ENCODE measurements around the gene LENG8. TPM values are rescaled to one million over a fixed set of nuclear protein-coding genes. Genes with fewer than 3 reads are reported as not detected.
A peak's percentile ranks its signal among the peaks of the same experiment; 100 is the strongest.

The LENG8 gene
- total RNA-seq, 1 experiment from 2014 or later: 267 TPM

DNA sequence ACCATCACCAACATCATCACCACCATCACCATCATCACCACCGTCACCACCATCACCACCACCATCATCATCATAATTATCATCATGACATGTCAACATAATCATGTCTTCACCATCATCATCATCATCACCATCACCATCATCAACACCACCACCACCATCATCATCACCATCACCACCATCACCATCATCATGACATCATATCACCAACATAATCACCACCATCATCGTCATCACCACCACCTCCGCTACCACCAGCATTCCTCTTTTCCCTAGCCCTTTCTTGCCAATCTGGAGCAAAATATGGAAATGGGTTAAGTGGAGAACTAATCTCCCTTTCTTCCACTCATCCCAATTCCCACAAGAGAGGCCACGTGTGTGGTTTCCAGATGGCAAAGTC lies 34.8 kb upstream of the LENG8 start:
- no peak overlapping the region for H3K4me3 Mint-ChIP-seq (ENCODE audit: low read depth, unreplicated experiment)
- no peaks in the 10 kb centered on the region for H3K36me3 Mint-ChIP-seq (ENCODE audit: insufficient read depth, unreplicated experiment)
- peaks cover 12% of the 10 kb centered on the region for H3K9me3 Mint-ChIP-seq (ENCODE audit: low read depth, unreplicated experiment)
- CTCF ChIA-PET: no interaction called here
- DNase-seq: no peak
- intact Hi-C loops (cut with micrococcal nuclease; ENCODE audit: unreplicated experiment): no loop called here
- TF ChIP-seq, protein P1, sequence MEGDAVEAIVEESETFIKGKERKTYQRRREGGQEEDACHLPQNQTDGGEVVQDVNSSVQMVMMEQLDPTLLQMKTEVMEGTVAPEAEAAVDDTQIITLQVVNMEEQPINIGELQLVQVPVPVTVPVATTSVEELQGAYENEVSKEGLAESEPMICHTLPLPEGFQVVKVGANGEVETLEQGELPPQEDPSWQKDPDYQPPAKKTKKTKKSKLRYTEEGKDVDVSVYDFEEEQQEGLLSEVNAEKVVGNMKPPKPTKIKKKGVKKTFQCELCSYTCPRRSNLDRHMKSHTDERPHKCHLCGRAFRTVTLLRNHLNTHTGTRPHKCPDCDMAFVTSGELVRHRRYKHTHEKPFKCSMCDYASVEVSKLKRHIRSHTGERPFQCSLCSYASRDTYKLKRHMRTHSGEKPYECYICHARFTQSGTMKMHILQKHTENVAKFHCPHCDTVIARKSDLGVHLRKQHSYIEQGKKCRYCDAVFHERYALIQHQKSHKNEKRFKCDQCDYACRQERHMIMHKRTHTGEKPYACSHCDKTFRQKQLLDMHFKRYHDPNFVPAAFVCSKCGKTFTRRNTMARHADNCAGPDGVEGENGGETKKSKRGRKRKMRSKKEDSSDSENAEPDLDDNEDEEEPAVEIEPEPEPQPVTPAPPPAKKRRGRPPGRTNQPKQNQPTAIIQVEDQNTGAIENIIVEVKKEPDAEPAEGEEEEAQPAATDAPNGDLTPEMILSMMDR (IDR thresholded peaks at IDR 0.05; ENCODE audit: unreplicated experiment): no peak
- BruUV-seq (replicated peaks): no TSS peak
- no peak overlapping the region for H3K27ac Mint-ChIP-seq (ENCODE audit: unreplicated experiment)
- peaks cover 13% of the 10 kb centered on the region for H3K4me1 Mint-ChIP-seq (ENCODE audit: low read depth, unreplicated experiment)
- peaks cover 78% of the 10 kb centered on the region for H3K27me3 Mint-ChIP-seq (ENCODE audit: unreplicated experiment)

DNA sequence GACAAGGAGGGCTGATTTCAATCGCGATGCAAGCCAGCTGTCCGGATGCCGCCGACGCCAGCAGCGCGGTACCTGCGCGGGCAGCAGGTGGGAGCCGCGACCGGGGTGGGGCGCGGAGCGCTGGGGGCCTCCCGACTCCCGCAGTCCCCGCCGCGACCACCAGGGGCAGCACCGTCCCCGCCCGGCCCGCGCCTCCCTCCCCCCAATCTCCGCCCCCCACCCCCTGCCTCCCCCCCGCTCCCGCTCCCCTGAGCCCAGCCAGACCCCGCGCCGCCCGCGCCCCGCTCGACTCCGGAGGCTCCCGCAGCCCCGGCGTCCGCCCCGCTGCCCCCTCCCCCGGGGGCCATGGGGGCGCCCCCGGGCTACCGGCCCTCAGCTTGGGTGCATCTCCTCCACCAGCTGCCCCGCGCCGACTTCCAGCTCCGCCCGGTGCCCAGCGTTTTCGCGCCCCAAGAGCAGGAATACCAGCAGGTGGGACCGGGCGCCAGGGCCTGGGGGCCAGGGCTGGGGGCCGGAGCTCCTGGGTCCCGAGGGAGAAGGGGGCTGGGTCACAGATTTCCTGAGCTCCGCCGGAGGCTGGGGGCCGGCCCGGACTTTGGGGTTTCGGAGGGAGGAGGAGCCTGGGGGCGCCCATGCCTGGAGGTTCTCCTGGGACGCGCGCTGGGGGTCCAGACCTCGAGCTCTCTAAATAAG lies 33.6 kb upstream of the LENG8 start, which contains the start of gene TTYH1:
TTYH1 (plus strand) TSS at position 257 of the 693 bp plus-strand sequence; CDS start at position 346, 89 bp downstream.
- Mint-ChIP-seq H3K36me3 (ENCODE audit: insufficient read depth, unreplicated experiment) (no peaks in the 10 kb centered on the region), H3K9me3 (ENCODE audit: low read depth, unreplicated experiment) (peaks cover 12% of the 10 kb centered on the region), H3K4me3 (ENCODE audit: low read depth, unreplicated experiment) (no peak within 1 kb of the TSS), H3K27ac (ENCODE audit: unreplicated experiment) (no peak within 1 kb of the TSS), H3K4me1 (ENCODE audit: low read depth, unreplicated experiment) (peaks cover 13% of the 10 kb centered on the region), H3K27me3 (ENCODE audit: unreplicated experiment) (peaks cover 67% of the 10 kb centered on the region)
- intact Hi-C loops (cut with micrococcal nuclease; ENCODE audit: unreplicated experiment): no loop called here
- TF ChIP-seq, protein P1 (IDR thresholded peaks at IDR 0.05; ENCODE audit: unreplicated experiment): peak; percentile 69
- CTCF ChIA-PET: interaction anchor here (0.5 to 1.1 kb wide), 2 partner anchors 23 to 589 kb away, joined by 3 read pairs; no protein-coding TSS in a partner anchor
- no peak for DNase-seq
- no TSS peak for BruUV-seq (replicated peaks)

DNA sequence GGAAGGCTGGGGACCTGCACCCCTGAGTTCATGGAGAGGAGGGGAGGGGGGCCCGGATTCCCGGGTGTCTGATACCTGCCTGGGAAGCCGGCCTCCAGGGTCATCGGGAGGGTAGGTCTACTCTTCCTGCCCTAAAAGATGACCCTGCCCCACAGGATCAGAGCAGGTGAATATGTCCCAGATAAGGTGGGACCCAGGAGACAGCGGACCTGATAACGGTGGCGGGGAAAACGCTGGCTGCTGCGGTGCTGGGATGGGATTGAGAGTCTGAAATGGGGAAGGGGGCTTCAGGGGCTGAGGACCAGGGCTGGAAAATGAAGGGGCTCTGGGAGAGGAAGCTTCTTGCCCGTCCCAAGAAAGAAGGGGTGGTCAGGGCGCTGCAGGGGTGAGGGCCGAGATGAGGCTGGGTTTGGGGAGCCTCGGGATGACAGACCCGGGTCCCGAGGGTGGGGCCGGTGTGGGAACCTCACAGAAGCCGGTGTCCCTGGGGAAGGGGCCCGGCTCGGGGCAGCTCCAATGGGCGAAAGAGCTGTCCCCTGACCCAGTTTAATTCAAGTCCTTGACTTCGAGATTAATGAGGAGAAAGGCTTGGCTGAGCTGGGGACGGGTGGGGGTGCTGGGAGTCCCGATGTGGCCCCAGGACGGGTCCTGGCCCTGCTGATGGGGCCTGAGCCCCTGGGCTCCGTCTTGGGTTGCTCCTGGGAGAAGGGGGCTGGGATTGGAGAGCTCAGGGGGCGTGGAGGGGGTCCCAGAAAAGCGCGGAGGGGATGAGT lies 32.9 kb upstream of the LENG8 start:
- BruUV-seq (replicated peaks): no TSS peak
- H3K4me3 Mint-ChIP-seq (ENCODE audit: low read depth, unreplicated experiment): no peak overlapping the region
- H3K27me3 Mint-ChIP-seq (ENCODE audit: unreplicated experiment): peaks cover 59% of the 10 kb centered on the region
- H3K4me1 Mint-ChIP-seq (ENCODE audit: low read depth, unreplicated experiment): peaks cover 13% of the 10 kb centered on the region
- TF ChIP-seq, protein P1 (IDR thresholded peaks at IDR 0.05; ENCODE audit: unreplicated experiment): no peak
- no peak for DNase-seq
- CTCF ChIA-PET: interaction anchor here (0.5 to 1.1 kb wide), 3 partner anchors 24 to 589 kb away, joined by 3 to 5 read pairs (median 3); no protein-coding TSS in a partner anchor
- no peaks in the 10 kb centered on the region for H3K36me3 Mint-ChIP-seq (ENCODE audit: insufficient read depth, unreplicated experiment)
- H3K27ac Mint-ChIP-seq (ENCODE audit: unreplicated experiment): no peak overlapping the region
- H3K9me3 Mint-ChIP-seq (ENCODE audit: low read depth, unreplicated experiment): peaks cover 12% of the 10 kb centered on the region
- intact Hi-C loops (cut with micrococcal nuclease; ENCODE audit: unreplicated experiment): no loop called here

DNA sequence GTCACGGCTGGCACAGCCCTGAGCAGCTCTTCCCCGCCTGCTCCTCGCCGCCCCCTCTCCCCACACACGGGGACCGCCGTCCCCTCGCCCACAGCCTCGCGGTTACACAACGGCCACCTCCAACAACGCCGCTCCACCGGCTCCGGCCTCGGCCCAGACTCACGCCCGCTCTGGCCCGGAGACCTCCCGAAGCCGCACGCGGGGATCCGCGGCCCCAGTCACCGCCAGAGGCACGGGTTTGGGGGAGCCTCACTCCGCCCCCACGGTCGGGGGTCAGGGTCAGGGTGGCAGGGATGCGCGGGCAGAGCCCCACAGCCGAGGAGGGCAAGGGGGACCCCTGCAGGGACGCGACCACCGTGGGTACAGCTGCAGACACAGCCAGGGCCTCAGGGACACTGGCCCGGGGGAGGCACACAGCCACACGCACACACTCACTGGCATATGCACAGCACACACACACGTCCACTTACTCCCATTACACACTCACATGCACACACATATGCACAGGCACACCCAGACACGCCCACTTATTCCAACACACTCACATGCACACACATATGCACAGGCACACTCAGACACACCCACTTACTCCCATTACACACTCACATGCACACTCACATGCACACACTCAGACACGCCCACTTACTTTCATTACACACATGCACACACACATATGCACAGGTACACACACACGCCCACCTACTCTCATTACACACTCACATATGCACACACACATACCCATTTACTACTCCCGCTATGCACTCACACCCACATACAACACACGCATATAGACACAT lies 32.1 kb upstream of the LENG8 start:
- peaks cover 52% of the 10 kb centered on the region for H3K27me3 Mint-ChIP-seq (ENCODE audit: unreplicated experiment)
- CTCF ChIA-PET: no interaction called here
- BruUV-seq (replicated peaks): no TSS peak
- peaks cover 12% of the 10 kb centered on the region for H3K9me3 Mint-ChIP-seq (ENCODE audit: low read depth, unreplicated experiment)
- H3K27ac Mint-ChIP-seq (ENCODE audit: unreplicated experiment): no peak overlapping the region
- TF ChIP-seq, protein P1 (IDR thresholded peaks at IDR 0.05; ENCODE audit: unreplicated experiment): no peak
- H3K36me3 Mint-ChIP-seq (ENCODE audit: insufficient read depth, unreplicated experiment): no peaks in the 10 kb centered on the region
- H3K4me1 Mint-ChIP-seq (ENCODE audit: low read depth, unreplicated experiment): peaks cover 13% of the 10 kb centered on the region
- intact Hi-C loops (cut with micrococcal nuclease; ENCODE audit: unreplicated experiment): no loop called here
- no peak overlapping the region for H3K4me3 Mint-ChIP-seq (ENCODE audit: low read depth, unreplicated experiment)
- no peak for DNase-seq

Measured in Calu3 (cell line).